ENCODE results near the gene UNC80.

The UNC80 gene, protein sequence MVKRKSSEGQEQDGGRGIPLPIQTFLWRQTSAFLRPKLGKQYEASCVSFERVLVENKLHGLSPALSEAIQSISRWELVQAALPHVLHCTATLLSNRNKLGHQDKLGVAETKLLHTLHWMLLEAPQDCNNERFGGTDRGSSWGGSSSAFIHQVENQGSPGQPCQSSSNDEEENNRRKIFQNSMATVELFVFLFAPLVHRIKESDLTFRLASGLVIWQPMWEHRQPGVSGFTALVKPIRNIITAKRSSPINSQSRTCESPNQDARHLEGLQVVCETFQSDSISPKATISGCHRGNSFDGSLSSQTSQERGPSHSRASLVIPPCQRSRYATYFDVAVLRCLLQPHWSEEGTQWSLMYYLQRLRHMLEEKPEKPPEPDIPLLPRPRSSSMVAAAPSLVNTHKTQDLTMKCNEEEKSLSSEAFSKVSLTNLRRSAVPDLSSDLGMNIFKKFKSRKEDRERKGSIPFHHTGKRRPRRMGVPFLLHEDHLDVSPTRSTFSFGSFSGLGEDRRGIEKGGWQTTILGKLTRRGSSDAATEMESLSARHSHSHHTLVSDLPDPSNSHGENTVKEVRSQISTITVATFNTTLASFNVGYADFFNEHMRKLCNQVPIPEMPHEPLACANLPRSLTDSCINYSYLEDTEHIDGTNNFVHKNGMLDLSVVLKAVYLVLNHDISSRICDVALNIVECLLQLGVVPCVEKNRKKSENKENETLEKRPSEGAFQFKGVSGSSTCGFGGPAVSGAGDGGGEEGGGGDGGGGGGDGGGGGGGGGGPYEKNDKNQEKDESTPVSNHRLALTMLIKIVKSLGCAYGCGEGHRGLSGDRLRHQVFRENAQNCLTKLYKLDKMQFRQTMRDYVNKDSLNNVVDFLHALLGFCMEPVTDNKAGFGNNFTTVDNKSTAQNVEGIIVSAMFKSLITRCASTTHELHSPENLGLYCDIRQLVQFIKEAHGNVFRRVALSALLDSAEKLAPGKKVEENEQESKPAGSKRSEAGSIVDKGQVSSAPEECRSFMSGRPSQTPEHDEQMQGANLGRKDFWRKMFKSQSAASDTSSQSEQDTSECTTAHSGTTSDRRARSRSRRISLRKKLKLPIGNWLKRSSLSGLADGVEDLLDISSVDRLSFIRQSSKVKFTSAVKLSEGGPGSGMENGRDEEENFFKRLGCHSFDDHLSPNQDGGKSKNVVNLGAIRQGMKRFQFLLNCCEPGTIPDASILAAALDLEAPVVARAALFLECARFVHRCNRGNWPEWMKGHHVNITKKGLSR (N-terminal part only)

DNA sequence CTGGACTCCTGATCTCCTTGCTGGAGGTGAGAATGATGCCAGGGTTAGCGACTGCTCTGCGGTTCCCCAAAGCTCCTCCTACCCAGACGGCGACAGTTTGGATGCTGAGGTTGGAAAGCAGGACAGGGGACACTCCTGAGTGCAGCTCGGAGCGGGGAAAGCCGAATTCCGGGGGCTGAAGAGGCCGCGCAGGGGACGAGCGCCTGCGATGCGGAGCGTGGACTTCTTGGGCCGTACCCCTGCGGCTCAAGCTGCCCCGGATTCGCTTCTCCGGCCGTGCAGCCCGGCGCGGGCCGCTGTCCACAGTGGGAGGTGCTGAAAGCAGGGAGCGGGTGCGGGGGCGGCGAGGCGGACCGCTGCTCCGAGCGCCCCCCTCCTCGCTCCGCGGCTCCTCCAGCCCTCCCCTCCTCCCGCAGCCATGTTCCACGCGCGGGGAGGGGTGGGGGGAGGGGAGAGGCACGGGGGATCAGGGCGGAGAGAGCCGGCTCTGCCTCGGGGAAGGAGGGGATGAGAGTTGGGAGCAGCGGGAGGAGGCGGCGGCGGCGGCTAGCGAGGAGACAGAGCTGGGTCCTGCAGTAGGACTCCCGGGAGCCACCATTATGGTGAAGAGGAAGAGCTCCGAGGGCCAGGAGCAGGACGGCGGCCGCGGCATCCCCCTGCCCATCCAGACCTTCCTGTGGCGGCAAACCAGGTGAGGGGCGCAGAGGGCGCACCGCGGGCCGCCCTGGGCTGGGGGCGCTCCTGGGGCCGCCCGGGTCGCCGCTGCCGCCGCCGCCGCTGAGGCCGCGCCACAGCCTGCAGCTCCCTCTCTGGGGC is at the start of gene UNC80:
UNC80 (plus strand) TSS at position 359 of the 816 bp plus-strand sequence; CDS start at position 600, 241 bp downstream.
- in situ Hi-C loops (cut with HindIII; ENCODE audit: low pct_unique_long_range_greater_than_20kb, low sequenced_read_pairs) = no loop called here
- no peak for DNase-seq (ENCODE audit: low read depth in 1 of 2, low spot score in 1 of 2)
- TF ChIP-seq JUND (IDR thresholded peaks at IDR 0.05; ENCODE audit: low read depth) = no peak

DNA sequence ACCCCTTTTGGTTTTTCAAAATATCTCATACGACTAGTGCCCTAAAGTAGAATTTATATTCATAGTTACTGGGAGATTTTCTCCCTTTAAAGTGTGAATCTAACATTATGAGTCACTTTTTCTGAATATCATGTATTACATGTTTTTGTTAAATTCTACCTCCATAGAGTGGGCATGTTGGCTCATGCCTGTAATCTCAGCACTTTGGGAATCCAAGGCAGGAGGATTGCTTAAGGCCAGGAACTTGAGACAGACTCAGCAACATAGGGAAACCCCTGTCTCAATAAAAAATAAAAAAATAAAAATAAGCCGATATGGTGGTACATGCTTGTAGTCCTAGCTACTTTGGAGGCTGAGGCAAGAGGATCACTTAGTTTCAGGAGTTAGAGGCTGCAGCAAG is 45.3 kb upstream of the UNC80 start:
- TF ChIP-seq JUND (IDR thresholded peaks at IDR 0.05; ENCODE audit: low read depth) = no peak
- no peak for DNase-seq (ENCODE audit: low read depth in 1 of 2, low spot score in 1 of 2)
- in situ Hi-C loops (cut with HindIII; ENCODE audit: low pct_unique_long_range_greater_than_20kb, low sequenced_read_pairs) = no loop called here

DNA sequence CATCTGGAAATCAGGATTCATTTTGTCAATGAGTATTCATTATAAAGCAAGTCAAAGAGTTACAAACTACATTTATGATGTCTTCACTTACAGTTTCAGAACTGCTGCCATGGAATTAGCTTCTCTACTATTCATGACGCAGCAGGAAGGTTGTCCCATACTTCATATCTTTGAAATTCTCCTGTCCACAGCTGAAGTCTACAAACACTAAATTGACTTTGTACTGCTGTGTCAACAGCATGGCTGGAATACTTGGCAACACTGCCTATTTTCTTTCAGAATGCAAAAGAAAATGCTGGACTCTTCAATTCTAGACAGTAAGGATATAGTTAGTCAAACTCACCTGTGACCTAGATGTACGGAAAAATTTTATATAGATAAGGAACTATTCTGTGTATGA is 44.6 kb upstream of the UNC80 start:
- TF ChIP-seq JUND (IDR thresholded peaks at IDR 0.05; ENCODE audit: low read depth) = no peak
- DNase-seq (ENCODE audit: low read depth in 1 of 2, low spot score in 1 of 2) = peak in 1 of 2 experiments; percentile 20
- in situ Hi-C loops (cut with HindIII; ENCODE audit: low pct_unique_long_range_greater_than_20kb, low sequenced_read_pairs) = no loop called here

DNA sequence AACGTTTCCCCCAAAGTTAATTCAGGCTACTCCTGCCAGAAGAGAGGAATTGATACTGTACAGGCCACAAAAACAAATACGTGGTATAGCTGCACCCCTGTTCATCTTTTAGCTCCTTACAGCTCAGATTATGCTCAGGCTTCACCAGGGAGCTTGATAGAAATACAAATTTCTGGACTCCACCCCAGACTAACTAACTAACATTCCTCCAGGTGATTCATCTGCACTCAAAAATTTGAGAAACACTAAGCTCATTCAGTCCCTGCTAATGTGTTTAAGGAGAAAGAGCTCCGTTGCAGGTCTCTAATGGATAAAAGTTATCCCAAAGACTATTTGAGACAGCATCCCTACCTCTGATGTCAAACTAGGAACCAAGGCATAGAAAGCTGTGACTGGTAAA is 36.8 kb upstream of the UNC80 start:
- in situ Hi-C loops (cut with HindIII; ENCODE audit: low pct_unique_long_range_greater_than_20kb, low sequenced_read_pairs) = no loop called here
- TF ChIP-seq JUND (IDR thresholded peaks at IDR 0.05; ENCODE audit: low read depth) = no peak
- no peak for DNase-seq (ENCODE audit: low read depth in 1 of 2, low spot score in 1 of 2)

DNA sequence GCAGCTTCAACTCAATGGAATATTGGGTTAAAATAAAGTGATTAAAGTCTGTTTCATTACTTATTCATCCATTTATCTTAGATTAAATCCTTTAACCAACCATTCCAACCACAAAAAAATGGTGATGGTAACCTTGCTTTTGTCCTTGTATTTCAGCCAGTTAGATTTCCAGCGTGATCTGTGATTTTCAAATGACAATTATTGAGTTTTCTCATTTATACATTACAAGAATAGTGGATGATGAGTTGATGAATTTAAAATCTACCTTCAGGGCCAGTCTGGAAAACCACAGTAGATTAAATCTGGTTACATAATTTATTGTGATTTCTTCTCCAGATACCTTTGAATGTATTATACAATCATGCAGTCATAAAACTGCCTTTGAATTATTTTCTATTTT is 29.7 kb upstream of the UNC80 start:
- TF ChIP-seq JUND (IDR thresholded peaks at IDR 0.05; ENCODE audit: low read depth) = no peak
- DNase-seq (ENCODE audit: low read depth in 1 of 2, low spot score in 1 of 2) = no peak
- in situ Hi-C loops (cut with HindIII; ENCODE audit: low pct_unique_long_range_greater_than_20kb, low sequenced_read_pairs) = no loop called here

DNA sequence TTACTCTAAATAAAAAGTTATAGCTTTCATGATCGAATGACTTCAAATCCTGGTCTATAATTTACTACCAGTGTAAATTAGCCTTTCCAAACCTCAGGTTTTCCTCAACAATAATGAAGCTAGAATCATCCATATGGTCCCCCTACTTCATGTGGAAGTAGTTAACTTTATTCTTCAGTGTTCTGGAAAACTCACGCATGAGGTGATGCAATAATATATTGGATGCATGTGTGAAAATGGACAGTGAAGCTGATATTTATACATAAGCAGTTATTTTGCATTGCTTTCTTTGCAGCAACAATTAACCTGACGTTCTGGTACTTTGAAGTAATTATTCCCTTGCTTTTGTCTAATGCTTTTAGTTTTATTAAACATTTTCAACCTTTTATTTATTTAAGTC is 18.6 kb upstream of the UNC80 start:
- in situ Hi-C loops (cut with HindIII; ENCODE audit: low pct_unique_long_range_greater_than_20kb, low sequenced_read_pairs) = no loop called here
- no peak for TF ChIP-seq JUND (IDR thresholded peaks at IDR 0.05; ENCODE audit: low read depth)
- no peak for DNase-seq (ENCODE audit: low read depth in 1 of 2, low spot score in 1 of 2)

DNA sequence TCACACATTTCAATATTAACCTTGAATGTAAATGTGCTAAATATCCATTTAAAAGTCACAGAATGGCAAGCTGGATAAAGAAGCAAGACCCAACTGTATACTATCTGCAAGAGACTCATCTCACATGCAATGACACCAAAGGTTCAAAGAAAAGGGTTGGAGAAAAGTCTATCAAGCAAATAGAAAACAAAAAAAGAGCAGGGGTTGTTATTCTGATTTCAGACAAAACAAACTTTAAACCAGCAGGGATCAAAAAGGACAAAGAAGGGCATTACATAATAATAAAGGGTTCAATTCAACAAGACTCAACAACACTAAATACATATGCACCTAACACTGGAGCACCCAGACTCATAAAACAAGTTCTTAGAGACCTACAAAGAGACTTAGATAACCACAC is 14.5 kb upstream of the UNC80 start:
- no peak for TF ChIP-seq JUND (IDR thresholded peaks at IDR 0.05; ENCODE audit: low read depth)
- in situ Hi-C loops (cut with HindIII; ENCODE audit: low pct_unique_long_range_greater_than_20kb, low sequenced_read_pairs) = no loop called here
- no peak for DNase-seq (ENCODE audit: low read depth in 1 of 2, low spot score in 1 of 2)

DNA sequence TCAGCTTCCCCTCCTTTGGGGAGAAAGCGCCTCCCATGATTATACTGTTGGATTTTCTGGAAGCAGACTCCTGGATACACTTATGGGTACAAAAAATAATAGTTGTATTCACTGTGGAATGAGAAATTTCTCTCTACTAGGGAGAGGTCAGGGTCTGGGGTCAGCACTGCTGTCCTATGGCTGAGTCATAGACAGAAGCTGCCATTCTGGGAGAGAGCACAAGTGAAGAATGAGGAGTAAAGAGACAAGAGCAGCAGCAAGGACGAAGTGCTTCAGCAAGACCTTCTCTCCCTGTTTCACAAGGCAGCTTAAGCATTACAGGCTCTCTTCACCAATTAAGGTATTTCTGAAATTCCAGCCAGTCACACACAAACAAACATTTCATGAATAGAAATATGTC is 10.1 kb upstream of the UNC80 start:
- TF ChIP-seq JUND (IDR thresholded peaks at IDR 0.05; ENCODE audit: low read depth) = no peak
- in situ Hi-C loops (cut with HindIII; ENCODE audit: low pct_unique_long_range_greater_than_20kb, low sequenced_read_pairs) = no loop called here
- DNase-seq (ENCODE audit: low read depth in 1 of 2, low spot score in 1 of 2) = no peak

DNA sequence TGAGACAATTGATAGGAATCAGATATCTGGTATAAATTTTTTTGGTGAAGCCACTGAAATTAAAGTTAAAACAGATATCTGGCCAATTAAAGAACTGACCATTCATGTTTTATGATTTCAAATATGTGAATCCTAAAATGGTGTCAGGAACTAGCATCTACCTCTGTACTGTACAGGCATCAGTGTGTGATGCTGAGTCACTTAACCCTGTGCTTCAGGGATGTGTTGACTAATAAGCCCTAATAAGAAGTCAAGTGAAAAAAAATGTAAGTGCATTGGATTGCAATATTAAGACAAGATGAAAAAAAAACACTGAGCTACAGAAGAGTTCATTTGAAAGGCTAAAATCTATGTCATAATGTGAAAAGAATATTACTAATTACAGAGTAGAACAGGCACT is 9.1 kb upstream of the UNC80 start:
- TF ChIP-seq JUND (IDR thresholded peaks at IDR 0.05; ENCODE audit: low read depth) = no peak
- no peak for DNase-seq (ENCODE audit: low read depth in 1 of 2, low spot score in 1 of 2)
- in situ Hi-C loops (cut with HindIII; ENCODE audit: low pct_unique_long_range_greater_than_20kb, low sequenced_read_pairs) = no loop called here

DNA sequence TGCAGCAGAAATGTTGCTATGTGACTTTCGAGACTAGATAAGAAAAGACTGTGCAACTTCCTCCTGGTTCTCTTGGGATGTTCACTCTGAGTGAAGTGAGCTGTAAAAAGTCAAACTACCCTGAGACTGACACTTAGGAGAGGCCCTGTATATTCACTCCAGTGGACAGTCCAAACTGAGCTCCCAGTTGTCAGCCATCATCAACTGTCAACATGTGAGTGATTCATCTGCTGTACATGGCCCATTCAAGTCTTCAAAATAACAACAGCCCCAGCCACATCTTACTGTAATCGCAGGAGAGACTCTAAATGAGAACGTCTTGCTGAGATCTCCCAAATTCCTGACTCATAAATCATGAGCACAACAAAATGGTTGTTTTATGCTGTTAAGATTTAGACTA is 8.5 kb upstream of the UNC80 start:
- DNase-seq (ENCODE audit: low read depth in 1 of 2, low spot score in 1 of 2) = no peak
- no peak for TF ChIP-seq JUND (IDR thresholded peaks at IDR 0.05; ENCODE audit: low read depth)
- in situ Hi-C loops (cut with HindIII; ENCODE audit: low pct_unique_long_range_greater_than_20kb, low sequenced_read_pairs) = no loop called here

DNA sequence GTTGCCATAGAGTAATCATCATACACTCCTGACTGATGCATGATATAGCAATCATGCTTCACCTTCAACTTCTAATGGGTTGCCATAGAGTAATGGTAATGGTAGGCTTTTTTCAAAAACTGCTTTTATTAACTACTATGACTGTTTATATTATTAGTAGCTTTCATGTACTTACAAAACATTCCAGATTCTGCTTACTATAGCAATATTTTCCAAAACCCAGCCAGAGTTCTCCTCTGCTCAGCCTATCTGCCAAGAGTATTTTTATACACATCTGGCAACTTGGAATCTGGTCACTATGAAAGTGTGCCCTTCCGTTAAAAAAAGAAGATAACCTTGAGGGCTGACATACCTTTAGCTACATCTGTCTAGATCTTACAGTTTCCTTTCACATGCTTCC is 5.0 kb upstream of the UNC80 start:
- TF ChIP-seq JUND (IDR thresholded peaks at IDR 0.05; ENCODE audit: low read depth) = no peak
- in situ Hi-C loops (cut with HindIII; ENCODE audit: low pct_unique_long_range_greater_than_20kb, low sequenced_read_pairs) = no loop called here
- no peak for DNase-seq (ENCODE audit: low read depth in 1 of 2, low spot score in 1 of 2)

DNA sequence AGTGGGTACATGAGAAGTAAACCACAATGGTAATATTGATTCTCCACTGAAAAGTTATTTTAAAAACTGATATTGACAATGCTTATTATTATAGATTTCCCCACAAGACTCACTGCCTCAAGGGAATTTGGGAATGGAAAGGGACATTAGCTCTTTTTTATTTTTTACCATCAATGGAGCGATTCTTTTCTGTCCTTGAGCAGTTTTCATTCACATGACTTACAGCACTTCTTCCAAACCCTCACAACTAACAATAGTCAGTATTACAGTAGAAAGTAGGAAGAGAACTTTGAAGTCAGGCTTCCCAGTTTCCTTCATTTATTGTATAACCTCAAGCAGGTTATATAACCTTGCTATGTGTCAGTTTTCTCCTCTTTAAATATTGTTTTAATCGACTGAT is 4.3 kb upstream of the UNC80 start:
- in situ Hi-C loops (cut with HindIII; ENCODE audit: low pct_unique_long_range_greater_than_20kb, low sequenced_read_pairs) = no loop called here
- TF ChIP-seq JUND (IDR thresholded peaks at IDR 0.05; ENCODE audit: low read depth) = no peak
- DNase-seq (ENCODE audit: low read depth in 1 of 2, low spot score in 1 of 2) = no peak

Data from T47D (cell line).